CD8-positive, alpha-beta memory T cell (primary cell): Measurements from ENCODE around the gene TSPAN11. TPM values are rescaled to one million over a fixed set of nuclear protein-coding genes. Genes with fewer than 3 reads are reported as not detected.
A peak's percentile ranks its signal among the peaks of the same experiment; 100 is the strongest.

Source experiments
- CTCF ChIA-PET: fragments of 350-600 bp; sonication (Branson Sonifier 250); formaldehyde crosslinking; loops from one replicate; lab custom pipeline; 2021; ENCODE audit warnings: antibody characterized with exemption; lab: Charles Lee
- POLR2A ChIA-PET: fragments of 350-600 bp; sonication (Branson Sonifier 250); formaldehyde crosslinking; loops from one replicate; lab custom pipeline; 2021; ENCODE audit warnings: antibody characterized with exemption; lab: Charles Lee
- DNase-seq, 5 donors: peaks; one replicate each; pipeline versions ENCODE4 v3.0.0 to v3.0.0-alpha.2; 2020 to 2022; ENCODE audit warnings: mixed read lengths in 1 of 5
- H3K27ac ChIP-seq: one replicate; pipeline ENCODE4 v1.7.0; 2013; ENCODE audit warnings: low read depth, mild to moderate bottlenecking, low read length, moderate library complexity
- H3K27me3 ChIP-seq: 2 replicates; pipeline ENCODE4 v1.7.0; 2013; ENCODE audit warnings: low read length, mild to moderate bottlenecking; ENCODE audit not compliant: insufficient read depth, poor library complexity, severe bottlenecking
- H3K36me3 ChIP-seq: 2 replicates; pipeline ENCODE4 v1.7.0; 2013; ENCODE audit warnings: mild to moderate bottlenecking, low read length, moderate library complexity; ENCODE audit not compliant: insufficient read depth
- H3K4me1 ChIP-seq: 2 replicates; pipeline ENCODE4 v1.7.0; 2013; ENCODE audit warnings: mild to moderate bottlenecking, low read length, moderate library complexity; ENCODE audit not compliant: insufficient read depth
- H3K4me3 ChIP-seq: 2 replicates; pipeline ENCODE4 v1.7.0; 2013; ENCODE audit warnings: mild to moderate bottlenecking, low read length
- H3K9me3 ChIP-seq: 2 replicates; pipeline ENCODE4 v1.7.0; 2013; ENCODE audit warnings: mild to moderate bottlenecking, low read length
- H3K27ac Mint-ChIP-seq, 8 donors: one replicate each; pipeline ENCODE4 v1.8.0; 2020 to 2021; ENCODE audit warnings: mixed read lengths in 8 of 8, mild to moderate bottlenecking in 6 of 8, inconsistent platforms in 3 of 8, moderate library complexity in 3 of 8
- H3K27me3 Mint-ChIP-seq, 2 donors: one replicate each; pipeline ENCODE4 v1.8.0; 2020 to 2021; ENCODE audit warnings: mixed read lengths in 2 of 2, mild to moderate bottlenecking in 1 of 2, moderate library complexity in 1 of 2
- H3K36me3 Mint-ChIP-seq, 3 donors: one replicate each; pipeline ENCODE4 v1.8.0; 2020 to 2021; ENCODE audit warnings: mixed read lengths in 3 of 3, inconsistent platforms in 1 of 3, mild to moderate bottlenecking in 1 of 3
- H3K4me1 Mint-ChIP-seq, 3 donors: one replicate each; pipeline ENCODE4 v1.8.0; 2020 to 2021; ENCODE audit warnings: mixed read lengths in 3 of 3, inconsistent platforms in 1 of 3, mild to moderate bottlenecking in 1 of 3
- H3K4me3 Mint-ChIP-seq, 7 donors: one replicate each; pipeline ENCODE4 v1.8.0; 2020 to 2021; ENCODE audit warnings: mixed read lengths in 7 of 7, mild to moderate bottlenecking in 6 of 7, moderate library complexity in 4 of 7, inconsistent platforms in 2 of 7
- H3K9me3 Mint-ChIP-seq, 5 donors: one replicate each; pipeline ENCODE4 v1.8.0; 2020 to 2022; ENCODE audit warnings: mixed read lengths in 5 of 5, mild to moderate bottlenecking in 3 of 5, moderate library complexity in 2 of 5, inconsistent platforms in 1 of 5
- polyA plus RNA-seq: library from polyadenylated mRNA; unstranded; fragments of 300-500 nt; fragmentation: Illumina TruSeq; gene quantifications from one replicate; pipeline ENCODE4 v1.2.3, GENCODE V29; 2021
- total RNA-seq, 2 experiments: library from RNA; stranded (reverse); gene quantifications; one replicate each; pipeline ENCODE4 v1.2.3, GENCODE V29; 2021

The TSPAN11 gene
- total and polyA plus RNA-seq, 3 experiments from 2014 or later: not detected

GRCh38 chr12:30973175-30973574 lies 46.6 kb downstream of the TSPAN11 start:
- Histone ChIP-seq H3K27ac (no peak overlapping the region), H3K9me3 (no peaks in the 10 kb centered on the region), H3K4me3 (no peak overlapping the region), H3K36me3 (no peaks in the 10 kb centered on the region), H3K4me1 (no peaks in the 10 kb centered on the region), H3K27me3 (no peaks in the 10 kb centered on the region)
- DNase-seq: no peak
- H3K9me3 Mint-ChIP-seq: peaks cover 0 to 1% (median 0%) of the 10 kb centered on the region in 5 donors
- no peaks in the 10 kb centered on the region for H3K36me3 Mint-ChIP-seq
- no peaks in the 10 kb centered on the region for H3K4me1 Mint-ChIP-seq
- no peak overlapping the region for H3K27ac Mint-ChIP-seq
- H3K4me3 Mint-ChIP-seq: no peak overlapping the region
- ChIA-PET POLR2A (no interaction called here), CTCF (no interaction called here)
- peaks cover 8 to 24% of the 10 kb centered on the region in 2 donors for H3K27me3 Mint-ChIP-seq

DNA sequence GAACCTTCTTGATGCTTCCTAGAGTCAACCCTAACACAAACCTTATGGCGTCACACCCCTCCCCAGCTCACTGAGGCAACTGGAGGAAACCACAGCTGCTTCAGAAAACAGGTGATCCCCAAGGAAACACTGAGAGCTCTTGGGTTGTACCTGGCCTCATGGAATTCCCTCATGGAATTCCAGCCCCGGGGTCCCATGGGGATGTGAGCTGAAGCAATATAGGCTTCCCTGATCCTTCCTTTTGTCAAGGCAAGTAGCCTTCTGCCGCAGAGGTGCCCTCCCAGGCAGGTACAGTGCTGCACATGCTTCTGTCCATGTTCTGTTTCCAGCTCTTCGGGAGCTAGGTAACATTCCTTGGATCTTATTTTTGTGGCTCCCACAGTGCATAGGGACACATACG lies 47.3 kb downstream of the TSPAN11 start:
- Mint-ChIP-seq H3K36me3 (no peaks in the 10 kb centered on the region), H3K4me3 (no peak overlapping the region), H3K4me1 (no peaks in the 10 kb centered on the region), H3K9me3 (peaks cover 0 to 1% (median 0%) of the 10 kb centered on the region in 5 donors), H3K27me3 (peaks cover 6 to 24% of the 10 kb centered on the region in 2 donors), H3K27ac (no peak overlapping the region)
- H3K9me3 ChIP-seq: no peaks in the 10 kb centered on the region
- no peaks in the 10 kb centered on the region for H3K27me3 ChIP-seq
- no peaks in the 10 kb centered on the region for H3K4me1 ChIP-seq
- CTCF ChIA-PET: no interaction called here
- H3K4me3 ChIP-seq: no peak overlapping the region
- DNase-seq: no peak
- POLR2A ChIA-PET: no interaction called here
- H3K27ac ChIP-seq: no peak overlapping the region
- H3K36me3 ChIP-seq: no peaks in the 10 kb centered on the region

- H3K9me3 ChIP-seq: no peaks in the 10 kb centered on the region
These were observed 48.4 kb downstream of the TSPAN11 start for GRCh38 chr12:30974746-30975500.

GRCh38 chr12:30975581-30975980 lies 49.0 kb downstream of the TSPAN11 start:
- H3K4me1 ChIP-seq: no peaks in the 10 kb centered on the region
- no peak for DNase-seq
- no peak overlapping the region for H3K27ac ChIP-seq
- ChIA-PET CTCF (no interaction called here), POLR2A (no interaction called here)
- Mint-ChIP-seq H3K9me3 (peaks cover 0 to 1% (median 0%) of the 10 kb centered on the region in 5 donors), H3K27ac (no peak overlapping the region), H3K27me3 (peaks cover 3 to 19% of the 10 kb centered on the region in 2 donors), H3K36me3 (no peaks in the 10 kb centered on the region), H3K4me3 (no peak overlapping the region), H3K4me1 (no peaks in the 10 kb centered on the region)
- no peaks in the 10 kb centered on the region for H3K36me3 ChIP-seq
- no peaks in the 10 kb centered on the region for H3K27me3 ChIP-seq
- no peak overlapping the region for H3K4me3 ChIP-seq
- no peaks in the 10 kb centered on the region for H3K9me3 ChIP-seq

More at GRCh38 chr12:30974746-30975500, 48.4 kb downstream of the TSPAN11 start:
- Mint-ChIP-seq H3K27me3 (peaks cover 5 to 24% of the 10 kb centered on the region in 2 donors), H3K4me1 (no peaks in the 10 kb centered on the region), H3K27ac (peak overlapping the region in 1 of 8 donors; percentile 72), H3K36me3 (no peaks in the 10 kb centered on the region), H3K9me3 (peaks cover 0 to 1% (median 0%) of the 10 kb centered on the region in 5 donors), H3K4me3 (no peak overlapping the region)
- Histone ChIP-seq H3K4me3 (no peak overlapping the region), H3K27ac (no peak overlapping the region), H3K4me1 (no peaks in the 10 kb centered on the region), H3K36me3 (no peaks in the 10 kb centered on the region), H3K27me3 (no peaks in the 10 kb centered on the region)
- ChIA-PET POLR2A (no interaction called here), CTCF (no interaction called here)
- no peak for DNase-seq

DNA sequence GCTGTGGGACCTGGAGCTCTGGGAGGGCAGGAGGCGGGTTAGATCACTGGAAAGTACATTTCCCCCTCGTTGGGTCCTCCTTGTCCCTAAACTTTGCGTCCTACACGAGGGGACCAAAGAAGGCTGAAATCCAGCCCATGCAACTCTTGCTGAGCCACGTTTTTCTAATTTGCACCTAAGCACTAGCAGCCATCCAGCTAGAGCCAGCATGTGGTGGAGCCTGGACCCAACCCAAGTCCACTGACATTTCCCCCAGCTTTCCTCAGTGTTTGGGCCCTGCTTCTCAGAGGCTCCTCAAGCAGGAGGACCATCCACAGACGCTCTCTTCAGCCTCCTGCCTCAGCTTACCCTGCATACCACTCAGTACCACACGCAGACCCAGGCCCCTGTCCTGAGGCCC lies 49.7 kb downstream of the TSPAN11 start:
- Histone ChIP-seq H3K4me1 (no peaks in the 10 kb centered on the region), H3K27me3 (no peaks in the 10 kb centered on the region), H3K4me3 (no peak overlapping the region), H3K36me3 (no peaks in the 10 kb centered on the region), H3K27ac (no peak overlapping the region), H3K9me3 (no peaks in the 10 kb centered on the region)
- Mint-ChIP-seq H3K27ac (no peak overlapping the region), H3K36me3 (no peaks in the 10 kb centered on the region), H3K27me3 (peaks cover 3 to 13% of the 10 kb centered on the region in 2 donors), H3K4me1 (no peaks in the 10 kb centered on the region), H3K9me3 (peaks cover 0 to 1% (median 0%) of the 10 kb centered on the region in 5 donors), H3K4me3 (no peak overlapping the region)
- no peak for DNase-seq
- CTCF ChIA-PET: no interaction called here
- POLR2A ChIA-PET: no interaction called here

DNA sequence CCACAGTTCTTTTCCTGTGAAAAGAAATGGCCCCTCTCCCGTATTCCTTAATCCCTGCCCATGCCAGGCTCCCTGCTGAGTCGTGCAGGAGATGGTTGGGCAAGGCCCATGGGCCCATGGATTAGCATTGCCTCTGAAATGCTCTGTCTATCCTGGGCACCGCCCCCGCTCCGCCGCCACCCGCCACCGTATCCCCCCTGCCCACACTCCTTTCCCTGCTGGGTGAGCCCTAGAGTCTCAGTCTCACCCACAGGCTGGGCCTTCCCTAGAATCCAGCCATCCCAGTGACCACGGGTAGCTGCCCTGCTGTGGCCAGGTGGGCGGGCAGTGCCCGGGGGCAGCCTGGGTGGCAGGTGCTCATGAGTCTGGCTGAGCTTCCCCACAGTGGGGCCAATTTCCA lies 50.6 kb downstream of the TSPAN11 start:
- Mint-ChIP-seq H3K27ac (no peak overlapping the region), H3K27me3 (peaks cover 3 to 7% of the 10 kb centered on the region in 2 donors), H3K36me3 (no peaks in the 10 kb centered on the region), H3K4me3 (no peak overlapping the region), H3K4me1 (no peaks in the 10 kb centered on the region), H3K9me3 (peaks cover 0 to 1% (median 0%) of the 10 kb centered on the region in 5 donors)
- H3K4me3 ChIP-seq: no peak overlapping the region
- ChIA-PET CTCF (no interaction called here), POLR2A (no interaction called here)
- no peaks in the 10 kb centered on the region for H3K27me3 ChIP-seq
- no peaks in the 10 kb centered on the region for H3K9me3 ChIP-seq
- H3K36me3 ChIP-seq: no peaks in the 10 kb centered on the region
- no peak for DNase-seq
- no peaks in the 10 kb centered on the region for H3K4me1 ChIP-seq
- no peak overlapping the region for H3K27ac ChIP-seq

DNA sequence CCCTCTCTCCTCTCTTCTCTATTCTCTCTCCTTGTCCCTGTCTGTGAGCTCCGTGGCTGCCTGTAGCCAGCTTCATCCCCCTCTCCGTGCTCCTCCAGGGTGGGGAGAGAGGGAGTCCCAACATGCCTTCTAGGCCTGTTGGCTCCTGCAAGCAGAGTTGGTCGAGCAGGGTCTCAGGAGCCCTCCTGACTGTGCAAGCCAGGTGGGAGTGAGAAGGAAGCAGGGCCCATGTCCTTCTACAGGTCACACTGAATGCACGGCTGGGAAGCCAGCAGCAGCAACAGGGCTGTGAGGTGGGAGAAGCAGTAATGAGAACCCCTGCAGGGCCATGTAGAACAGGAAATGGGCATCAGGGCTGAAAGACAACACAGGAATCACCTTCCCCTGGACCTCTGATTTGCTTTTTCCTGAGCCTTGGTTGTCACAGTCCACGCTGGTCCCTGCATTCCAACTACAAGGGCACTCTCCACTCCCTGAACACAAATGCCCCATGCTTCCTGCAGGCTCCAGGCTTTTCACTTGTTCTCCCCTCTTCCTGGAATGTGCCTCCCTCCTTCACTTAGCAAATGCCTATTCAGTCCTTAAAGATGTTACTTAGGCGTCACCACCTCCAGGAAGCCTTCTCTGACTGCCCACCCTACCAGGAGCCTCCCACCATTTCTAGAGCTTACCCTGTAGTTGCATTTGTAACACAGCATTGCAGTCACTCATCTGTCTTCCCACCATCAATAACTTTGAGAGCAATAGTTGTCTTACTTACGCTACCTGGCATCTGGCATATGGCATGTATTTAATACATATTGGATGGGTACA lies 51.2 kb downstream of the TSPAN11 start:
- Histone ChIP-seq H3K4me1 (no peaks in the 10 kb centered on the region), H3K27me3 (no peaks in the 10 kb centered on the region), H3K36me3 (no peaks in the 10 kb centered on the region), H3K4me3 (no peak overlapping the region), H3K27ac (no peak overlapping the region), H3K9me3 (no peaks in the 10 kb centered on the region)
- no peaks in the 10 kb centered on the region for H3K4me1 Mint-ChIP-seq
- no peaks in the 10 kb centered on the region for H3K36me3 Mint-ChIP-seq
- no peak overlapping the region for H3K4me3 Mint-ChIP-seq
- POLR2A ChIA-PET: no interaction called here
- CTCF ChIA-PET: no interaction called here
- H3K27ac Mint-ChIP-seq: no peak overlapping the region
- H3K9me3 Mint-ChIP-seq: peaks cover 0 to 1% (median 0%) of the 10 kb centered on the region in 5 donors
- peaks cover 3% of the 10 kb centered on the region in 2 donors for H3K27me3 Mint-ChIP-seq
- DNase-seq: no peak

GRCh38 chr12:30978639-30979038 lies 52.1 kb downstream of the TSPAN11 start:
- H3K4me3 ChIP-seq: no peak overlapping the region
- H3K27me3 ChIP-seq: no peaks in the 10 kb centered on the region
- no peak overlapping the region for H3K27ac ChIP-seq
- H3K4me1 ChIP-seq: no peaks in the 10 kb centered on the region
- peaks cover 0 to 4% of the 10 kb centered on the region in 2 donors for H3K27me3 Mint-ChIP-seq
- no peak for DNase-seq
- H3K4me3 Mint-ChIP-seq: no peak overlapping the region
- H3K27ac Mint-ChIP-seq: no peak overlapping the region
- peaks cover 0 to 1% (median 0%) of the 10 kb centered on the region in 5 donors for H3K9me3 Mint-ChIP-seq
- H3K36me3 Mint-ChIP-seq: no peaks in the 10 kb centered on the region
- no peaks in the 10 kb centered on the region for H3K4me1 Mint-ChIP-seq
- POLR2A ChIA-PET: no interaction called here
- CTCF ChIA-PET: interaction anchor here (1.0 to 1.6 kb wide), 2 partner anchors 43 to 79 kb away, joined by 3 read pairs; no protein-coding TSS in a partner anchor
- H3K36me3 ChIP-seq: no peaks in the 10 kb centered on the region
- H3K9me3 ChIP-seq: no peaks in the 10 kb centered on the region
